Transverse colon (tissue), 4 donors: ENCODE data around the gene PIGN. TPM values are rescaled to one million over a fixed set of nuclear protein-coding genes. Genes with fewer than 3 reads are reported as not detected.
A peak's percentile ranks its signal among the peaks of the same experiment; 100 is the strongest.

Experiments used
- DNase-seq: peaks from one replicate; pipeline ENCODE4 v3.0.0-alpha.2; 2019
- H3K27ac ChIP-seq, 4 donors: fragments of 200-600 bp; sonication (generic); 2 replicates each; pipeline ENCODE4 v1.5.1; 2016 to 2018; ENCODE audit warnings: inconsistent platforms in 4 of 4
- H3K27me3 ChIP-seq: fragments of 200-600 bp; sonication (generic); 2 replicates; pipeline ENCODE4 v1.5.1; 2017; ENCODE audit warnings: inconsistent platforms
- H3K36me3 ChIP-seq, 4 donors: fragments of 200-600 bp; sonication (generic); 2 replicates each; pipeline ENCODE4 v1.5.1; 2017 to 2019; ENCODE audit warnings: inconsistent platforms in 4 of 4
- H3K4me1 ChIP-seq, 4 donors: fragments of 200-600 bp; sonication (generic); 2 replicates each; pipeline ENCODE4 v1.5.1; 2017 to 2020; ENCODE audit warnings: inconsistent platforms in 4 of 4
- H3K4me3 ChIP-seq, 4 donors: fragments of 200-600 bp; sonication (generic); 1 replicate in 1 of 4; 2 replicates in 3 of 4; pipeline versions ENCODE4 v1.5.1 to v1.6.1; 2017 to 2019; ENCODE audit warnings: inconsistent platforms in 4 of 4
- H3K9me3 ChIP-seq, 2 donors: fragments of 200-600 bp; sonication (generic); 2 replicates each; pipeline ENCODE4 v1.5.1; 2017 to 2019; ENCODE audit warnings: inconsistent platforms in 2 of 2
- CTCF ChIP-seq, 5 experiments: fragments of 200-600 bp in 3 of 5; fragments of 450-650 bp in 2 of 5; sonication (generic) in 3 of 5; IDR thresholded peaks; 1 replicate in 2 of 5; 2 replicates in 3 of 5; pipeline ENCODE4 v1.5.1; 2016 to 2017; ENCODE audit warnings: antibody characterized with exemption in 5 of 5, inconsistent platforms in 3 of 5, mild to moderate bottlenecking in 2 of 5, moderate library complexity in 1 of 5
- EP300 ChIP-seq: sonication (generic); formaldehyde crosslinking; IDR thresholded peaks from one replicate; pipeline ENCODE4 v1.6.1; 2017; ENCODE audit warnings: antibody characterized with exemption, low read depth
- POLR2A ChIP-seq: fragments of 450-650 bp; IDR thresholded peaks from one replicate; pipeline ENCODE4 v1.6.1; 2016; ENCODE audit warnings: antibody characterized with exemption, mild to moderate bottlenecking, moderate library complexity
- POLR2AphosphoS5 ChIP-seq, 3 donors: sonication (generic); formaldehyde crosslinking; IDR thresholded peaks; one replicate each; pipeline ENCODE4 v1.6.1; 2016; ENCODE audit warnings: antibody characterized with exemption in 3 of 3
- WGBS, 2 donors: methylation state at CpG; one replicate each; pipeline ENCODE4 v1.1.5; 2018; ENCODE audit warnings: low coverage in 1 of 2; 5-methylcytosine and 5-hydroxymethylcytosine counted together
- in situ Hi-C, 4 donors: fragments of 200-750 bp; cut with MboI; loops; one replicate each; pipeline versions ENCODE4 v1.15.0 to v1.15.1; 2017; ENCODE audit warnings: low sequenced_read_pairs in 3 of 4, low pct_ligation_motif_present in 1 of 4, low pct_unique_long_range_greater_than_20kb in 1 of 4
- intact Hi-C: fragments of 100-400 bp; cut with DNase I; formaldehyde crosslinking; loops from one replicate; pipeline ENCODE4 v1.15.1; 2023; ENCODE audit warnings: low total_unique reads
- total RNA-seq, 4 donors: library from RNA; depleted of rRNA; stranded (reverse); fragments of >200 nt; gene quantifications; one replicate each; pipeline ENCODE4 v1.1.0, GENCODE V29; 2016

Gene PIGN
- total RNA-seq, 4 donors from 2014 or later, result 15.3 to 105 (median 42.3) TPM

- H3K27ac ChIP-seq, result no peak overlapping the region
- WGBS, 2 donors, result 47 to 50% methylated on average over 1 of the region's 1 CpG
- H3K9me3 ChIP-seq, result no peaks in the 10 kb centered on the region
- no peaks in the 10 kb centered on the region for H3K36me3 ChIP-seq
- no peaks in the 10 kb centered on the region for H3K27me3 ChIP-seq
- no peak for DNase-seq
- TF ChIP-seq POLR2A (no peak), CTCF (IDR thresholded peaks at IDR 0.05) (no peak), POLR2AphosphoS5 (IDR thresholded peaks at IDR 0.05) (no peak), EP300 (no peak)
- in situ Hi-C loops, result no loop called here
- H3K4me1 ChIP-seq, result peaks cover 0 to 24% (median 14%) of the 10 kb centered on the region in 4 donors
- H3K4me3 ChIP-seq, result no peak overlapping the region
- intact Hi-C loops, result no loop called here
Observed at GRCh38 chr18:62214790-62215189, 27.9 kb upstream of the PIGN start.

GRCh38 chr18:62211325-62211828, 24.5 kb upstream of the PIGN start:
- no peak overlapping the region for H3K4me3 ChIP-seq
- in situ Hi-C loops, result no loop called here

GRCh38 chr18:62210138-62210537, 23.3 kb upstream of the PIGN start:
- no peaks in the 10 kb centered on the region for H3K36me3 ChIP-seq

More at GRCh38 chr18:62211325-62211828, 24.5 kb upstream of the PIGN start:
- no peak for DNase-seq
- Histone ChIP-seq H3K27ac (peak overlapping the region in 1 of 4 donors; percentile 18), H3K27me3 (no peaks in the 10 kb centered on the region), H3K36me3 (no peaks in the 10 kb centered on the region), H3K4me1 (peaks cover 0 to 38% (median 21%) of the 10 kb centered on the region in 4 donors), H3K9me3 (no peaks in the 10 kb centered on the region)
- TF ChIP-seq POLR2A (no peak), EP300 (no peak), CTCF (IDR thresholded peaks at IDR 0.05) (no peak), POLR2AphosphoS5 (IDR thresholded peaks at IDR 0.05) (no peak)
- intact Hi-C loops, result no loop called here

GRCh38 chr18:62209046-62209445, 22.2 kb upstream of the PIGN start:
- TF ChIP-seq POLR2A (no peak), POLR2AphosphoS5 (IDR thresholded peaks at IDR 0.05) (no peak)
- Histone ChIP-seq H3K9me3 (no peaks in the 10 kb centered on the region), H3K4me1 (peaks cover 0 to 43% (median 20%) of the 10 kb centered on the region in 4 donors), H3K27ac (no peak overlapping the region), H3K36me3 (no peaks in the 10 kb centered on the region), H3K4me3 (no peak overlapping the region), H3K27me3 (no peaks in the 10 kb centered on the region)
- no peak for DNase-seq
- in situ Hi-C loops, result no loop called here
- intact Hi-C loops, result no loop called here

More at GRCh38 chr18:62210138-62210537, 23.3 kb upstream of the PIGN start:
- H3K27me3 ChIP-seq, result no peaks in the 10 kb centered on the region
- in situ Hi-C loops, result no loop called here
- H3K4me3 ChIP-seq, result no peak overlapping the region
- H3K27ac ChIP-seq, result no peak overlapping the region
- intact Hi-C loops, result no loop called here
- TF ChIP-seq POLR2A, result no peak
- TF ChIP-seq CTCF (IDR thresholded peaks at IDR 0.05), result no peak
- TF ChIP-seq POLR2AphosphoS5 (IDR thresholded peaks at IDR 0.05), result no peak
- no peak for TF ChIP-seq EP300
- no peaks in the 10 kb centered on the region for H3K9me3 ChIP-seq
- WGBS, 2 donors, result 92 to 97% methylated on average over 1 of the region's 1 CpG
- H3K4me1 ChIP-seq, result peaks cover 0 to 49% (median 25%) of the 10 kb centered on the region in 4 donors
- DNase-seq, result no peak

GRCh38 chr18:62206593-62206992, 19.7 kb upstream of the PIGN start:
- Histone ChIP-seq H3K36me3 (no peaks in the 10 kb centered on the region), H3K4me3 (no peak overlapping the region), H3K27ac (peak overlapping the region; percentile 2 to 71 (median 54)), H3K9me3 (no peaks in the 10 kb centered on the region), H3K27me3 (no peaks in the 10 kb centered on the region), H3K4me1 (peaks cover 0 to 49% (median 26%) of the 10 kb centered on the region in 4 donors)
- no peak for TF ChIP-seq POLR2AphosphoS5 (IDR thresholded peaks at IDR 0.05)
- no peak for TF ChIP-seq POLR2A
- TF ChIP-seq EP300, result no peak
- no peak for TF ChIP-seq CTCF (IDR thresholded peaks at IDR 0.05)
- in situ Hi-C loops (no loop called here), intact Hi-C loops (no loop called here)
- 55% methylated on average over 4 of the region's 4 CpGs; no CpG with 5 or more reads in 1 of the 2 donors for WGBS, 2 donors
- DNase-seq, result peak; percentile 45
